ENCODE data around the gene PANK3. TPM values are rescaled to one million over a fixed set of nuclear protein-coding genes. Genes with fewer than 3 reads are reported as not detected.
A peak's percentile ranks its signal among the peaks of the same experiment; 100 is the strongest.
"Not testable (repeated sequence)": the region's sequence is repeated elsewhere in the genome, so short reads cannot be mapped to it uniquely, and the experiment has no call there.

Gene PANK3
- total RNA-seq, 1 donor from 2014 or later: 107 TPM

GRCh38 chr5:168599826-168600225 is 20.7 kb upstream of the PANK3 start:
- peaks cover 3% of the 10 kb centered on the region for H3K36me3 Mint-ChIP-seq (ENCODE audit: low read depth, unreplicated experiment)
- Histone ChIP-seq H3K27ac (ENCODE audit: low read depth, low read length) (no peak overlapping the region), H3K27me3 (ENCODE audit: insufficient read depth, low read length) (peaks cover 3% of the 10 kb centered on the region), H3K4me3 (ENCODE audit: insufficient read depth, low read depth, low read length) (no peak overlapping the region), H3K4me2 (ENCODE audit: low read length) (no peak overlapping the region), H3K36me3 (ENCODE audit: insufficient read depth, low read length) (no peaks in the 10 kb centered on the region), H3K9me3 (ENCODE audit: insufficient read depth, low read depth, low read length) (no peaks in the 10 kb centered on the region), H3K79me2 (ENCODE audit: insufficient read depth, low read length) (no peaks in the 10 kb centered on the region), H3K4me1 (ENCODE audit: insufficient read depth, low read length) (peaks cover 3% of the 10 kb centered on the region), H3K9ac (ENCODE audit: low read length) (no peak overlapping the region), H4K20me1 (ENCODE audit: insufficient read depth, low read length) (no peaks in the 10 kb centered on the region), H2AFZ (ENCODE audit: low read depth, low read length) (no peak overlapping the region)
- H3K4me1 Mint-ChIP-seq (ENCODE audit: low read depth, unreplicated experiment): peaks cover 6% of the 10 kb centered on the region
- H3K27ac Mint-ChIP-seq (ENCODE audit: unreplicated experiment): no peak overlapping the region
- no peak for TF ChIP-seq EZH2 (IDR thresholded peaks at IDR 0.05; ENCODE audit: insufficient read depth, low read length)
- no peak for TF ChIP-seq CTCF (IDR thresholded peaks at IDR 0.05; ENCODE audit: insufficient read depth, low read depth, low read length)
- DNase-seq (ENCODE audit: low read depth) (no peak), FAIRE-seq (no peak)
- H3K9me3 Mint-ChIP-seq (ENCODE audit: unreplicated experiment): peaks cover 6% of the 10 kb centered on the region
- H3K27me3 Mint-ChIP-seq (ENCODE audit: low read depth, unreplicated experiment): peaks cover 9% of the 10 kb centered on the region
- H3K4me3 Mint-ChIP-seq (ENCODE audit: unreplicated experiment): no peak overlapping the region

GRCh38 chr5:168598639-168599038 is 19.5 kb upstream of the PANK3 start:
- Histone ChIP-seq H3K4me2 (ENCODE audit: low read length) (no peak overlapping the region), H2AFZ (ENCODE audit: low read depth, low read length) (no peak overlapping the region), H3K36me3 (ENCODE audit: insufficient read depth, low read length) (no peaks in the 10 kb centered on the region), H3K9ac (ENCODE audit: low read length) (no peak overlapping the region), H3K4me1 (ENCODE audit: insufficient read depth, low read length) (peaks cover 2% of the 10 kb centered on the region), H3K27ac (ENCODE audit: low read depth, low read length) (no peak overlapping the region), H3K9me3 (ENCODE audit: insufficient read depth, low read depth, low read length) (no peaks in the 10 kb centered on the region), H4K20me1 (ENCODE audit: insufficient read depth, low read length) (no peaks in the 10 kb centered on the region), H3K4me3 (ENCODE audit: insufficient read depth, low read depth, low read length) (no peak overlapping the region), H3K79me2 (ENCODE audit: insufficient read depth, low read length) (no peaks in the 10 kb centered on the region), H3K27me3 (ENCODE audit: insufficient read depth, low read length) (peaks cover 3% of the 10 kb centered on the region)
- Mint-ChIP-seq H3K27me3 (ENCODE audit: low read depth, unreplicated experiment) (peaks cover 13% of the 10 kb centered on the region), H3K4me3 (ENCODE audit: unreplicated experiment) (no peak overlapping the region), H3K9me3 (ENCODE audit: unreplicated experiment) (peaks cover 10% of the 10 kb centered on the region), H3K27ac (ENCODE audit: unreplicated experiment) (no peak overlapping the region), H3K4me1 (ENCODE audit: low read depth, unreplicated experiment) (peaks cover 4% of the 10 kb centered on the region), H3K36me3 (ENCODE audit: low read depth, unreplicated experiment) (peaks cover 3% of the 10 kb centered on the region)
- FAIRE-seq (peak; percentile 32), DNase-seq (ENCODE audit: low read depth) (no peak)
- TF ChIP-seq EZH2 (IDR thresholded peaks at IDR 0.05; ENCODE audit: insufficient read depth, low read length) (no peak), CTCF (IDR thresholded peaks at IDR 0.05; ENCODE audit: insufficient read depth, low read depth, low read length) (no peak)

- FAIRE-seq (no peak), DNase-seq (ENCODE audit: low read depth) (no peak)
- TF ChIP-seq EZH2 (IDR thresholded peaks at IDR 0.05; ENCODE audit: insufficient read depth, low read length) (no peak), CTCF (IDR thresholded peaks at IDR 0.05; ENCODE audit: insufficient read depth, low read depth, low read length) (no peak)
- peaks cover 4% of the 10 kb centered on the region for H3K4me1 Mint-ChIP-seq (ENCODE audit: low read depth, unreplicated experiment)
- H3K36me3 Mint-ChIP-seq (ENCODE audit: low read depth, unreplicated experiment): peaks cover 3% of the 10 kb centered on the region
- H3K4me3 ChIP-seq (ENCODE audit: insufficient read depth, low read depth, low read length): no peak overlapping the region
- peaks cover 13% of the 10 kb centered on the region for H3K27me3 Mint-ChIP-seq (ENCODE audit: low read depth, unreplicated experiment)
- H3K36me3 ChIP-seq (ENCODE audit: insufficient read depth, low read length): no peaks in the 10 kb centered on the region
- no peaks in the 10 kb centered on the region for H3K9me3 ChIP-seq (ENCODE audit: insufficient read depth, low read depth, low read length)
- H3K4me2 ChIP-seq (ENCODE audit: low read length): no peak overlapping the region
- no peaks in the 10 kb centered on the region for H3K79me2 ChIP-seq (ENCODE audit: insufficient read depth, low read length)
- no peak overlapping the region for H3K27ac ChIP-seq (ENCODE audit: low read depth, low read length)
- no peaks in the 10 kb centered on the region for H4K20me1 ChIP-seq (ENCODE audit: insufficient read depth, low read length)
- H3K4me1 ChIP-seq (ENCODE audit: insufficient read depth, low read length): no peaks in the 10 kb centered on the region
- peaks cover 6% of the 10 kb centered on the region for H3K27me3 ChIP-seq (ENCODE audit: insufficient read depth, low read length)
- no peak overlapping the region for H3K9ac ChIP-seq (ENCODE audit: low read length)
- no peak overlapping the region for H3K4me3 Mint-ChIP-seq (ENCODE audit: unreplicated experiment)
- H3K27ac Mint-ChIP-seq (ENCODE audit: unreplicated experiment): no peak overlapping the region
- H2AFZ ChIP-seq (ENCODE audit: low read depth, low read length): no peak overlapping the region
- H3K9me3 Mint-ChIP-seq (ENCODE audit: unreplicated experiment): peaks cover 10% of the 10 kb centered on the region
These were observed 17.8 kb upstream of the PANK3 start for GRCh38 chr5:168596927-168597326.

- not testable (repeated sequence) for H3K4me3 Mint-ChIP-seq (ENCODE audit: unreplicated experiment); H3K27ac ChIP-seq (ENCODE audit: low read depth, low read length); H3K9ac ChIP-seq (ENCODE audit: low read length); H3K4me1 ChIP-seq (ENCODE audit: insufficient read depth, low read length); H3K9me3 Mint-ChIP-seq (ENCODE audit: unreplicated experiment); H3K4me3 ChIP-seq (ENCODE audit: insufficient read depth, low read depth, low read length); H3K9me3 ChIP-seq (ENCODE audit: insufficient read depth, low read depth, low read length); FAIRE-seq; H3K4me2 ChIP-seq (ENCODE audit: low read length); H3K79me2 ChIP-seq (ENCODE audit: insufficient read depth, low read length); H3K36me3 ChIP-seq (ENCODE audit: insufficient read depth, low read length); DNase-seq (ENCODE audit: low read depth); H2AFZ ChIP-seq (ENCODE audit: low read depth, low read length); H3K4me1 Mint-ChIP-seq (ENCODE audit: low read depth, unreplicated experiment); H4K20me1 ChIP-seq (ENCODE audit: insufficient read depth, low read length); H3K36me3 Mint-ChIP-seq (ENCODE audit: low read depth, unreplicated experiment); H3K27ac Mint-ChIP-seq (ENCODE audit: unreplicated experiment)
- H3K27me3 Mint-ChIP-seq (ENCODE audit: low read depth, unreplicated experiment): peaks cover 13% of the 10 kb centered on the region
- peaks cover 11% of the 10 kb centered on the region for H3K27me3 ChIP-seq (ENCODE audit: insufficient read depth, low read length)
These were observed 17.0 kb upstream of the PANK3 start for GRCh38 chr5:168596122-168596521.

Measured in astrocyte (in vitro differentiated cells and primary cell).